MCF 10A (cell line): Measurements from ENCODE around the gene PANK1. TPM values are rescaled to one million over a fixed set of nuclear protein-coding genes. Genes with fewer than 3 reads are reported as not detected.

Experiments
- BruUV-seq: library from RNA; stranded (reverse); fragments of 400-500 nt; replicated peaks from 2 replicates; lab custom pipeline; 2021; lab: Mats Ljungman, UMichigan
- CTCF ChIA-PET: fragments of 300-600 bp; sonication (Branson Sonifier 250); formaldehyde crosslinking; extraction: SDS; loops from one replicate; lab custom pipeline; 2021; ENCODE audit warnings: antibody characterized with exemption, inconsistent platforms; lab: Yijun Ruan, JAX
- POLR2A ChIA-PET: fragments of 300-600, 350-650 bp; sonication (Branson Sonifier 250); formaldehyde crosslinking; extraction: SDS; loops from one replicate; lab custom pipeline; 2020; ENCODE audit warnings: antibody characterized with exemption, inconsistent platforms; lab: Yijun Ruan, JAX
- DNase-seq: peaks from one replicate; pipeline ENCODE4 v3.0.0-alpha.2; 2018; ENCODE audit not compliant: unreplicated experiment
- H3K27ac Mint-ChIP-seq: one replicate; pipeline ENCODE4 v1.8.0; 2022; ENCODE audit warnings: mild to moderate bottlenecking, low read depth, mixed read lengths; ENCODE audit not compliant: unreplicated experiment
- H3K27me3 Mint-ChIP-seq: one replicate; pipeline ENCODE4 v1.8.0; 2022; ENCODE audit warnings: mixed read lengths; ENCODE audit not compliant: insufficient read depth, unreplicated experiment
- H3K36me3 Mint-ChIP-seq: one replicate; pipeline ENCODE4 v1.8.0; 2022; ENCODE audit warnings: mild to moderate bottlenecking, moderate library complexity, mixed read lengths; ENCODE audit not compliant: insufficient read depth, unreplicated experiment
- H3K4me1 Mint-ChIP-seq: one replicate; pipeline ENCODE4 v1.8.0; 2022; ENCODE audit warnings: mixed read lengths; ENCODE audit not compliant: insufficient read depth, unreplicated experiment
- H3K4me3 Mint-ChIP-seq: one replicate; pipeline ENCODE4 v1.8.0; 2022; ENCODE audit warnings: mild to moderate bottlenecking, moderate library complexity, mixed read lengths; ENCODE audit not compliant: unreplicated experiment
- H3K9me3 Mint-ChIP-seq: one replicate; pipeline ENCODE4 v1.8.0; 2022; ENCODE audit warnings: mixed read lengths; ENCODE audit not compliant: unreplicated experiment
- intact Hi-C: fragments of 100-400 bp; cut with micrococcal nuclease; formaldehyde crosslinking; loops from 2 replicates; pipeline ENCODE4 v1.14.1; 2022
- total RNA-seq: library from RNA; stranded (reverse); gene quantifications from 2 replicates; pipeline ENCODE4 v1.2.3, GENCODE V29; 2022
- TF ChIP-seq, protein P1 (sequence below): fragments of 200-600 bp; IDR thresholded peaks from one replicate; pipeline ENCODE4 v1.8.0; 2022; ENCODE audit warnings: antibody characterized with exemption, mild to moderate bottlenecking; ENCODE audit not compliant: unreplicated experiment

The PANK1 gene
- total RNA-seq, 1 experiment from 2014 or later: 4.7 TPM

DNA sequence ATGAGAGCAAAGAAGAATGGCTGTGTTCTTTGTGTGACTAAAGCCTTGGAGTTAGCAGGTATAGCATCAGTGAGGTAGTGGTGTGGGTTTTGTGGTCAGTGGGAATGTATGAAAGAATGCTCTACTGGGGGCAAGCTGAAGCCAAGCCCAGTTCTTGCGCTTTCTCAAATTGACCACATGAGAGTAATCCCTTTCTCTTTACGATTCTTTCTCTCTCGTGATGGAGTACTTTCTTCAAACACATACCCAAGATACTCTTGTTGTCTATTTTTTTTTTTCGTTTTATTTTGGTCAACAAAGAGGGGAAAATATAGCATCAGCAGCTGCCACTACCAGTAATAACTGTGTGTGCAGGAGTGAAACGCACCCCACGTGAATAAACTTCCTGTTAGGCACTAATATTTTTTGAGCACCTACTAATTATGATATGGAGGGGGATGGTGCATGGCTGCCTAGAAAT, 8.4 kb upstream of the PANK1 start:
- H3K27me3 Mint-ChIP-seq: no peaks in the 10 kb centered on the region
- H3K4me3 Mint-ChIP-seq: no peak overlapping the region
- peak; percentile 24 for DNase-seq
- POLR2A ChIA-PET: interaction anchor here (0.6 to 0.9 kb wide), 2 partner anchors 9 to 1739 kb away, joined by 3 read pairs; no protein-coding TSS in a partner anchor
- no peaks in the 10 kb centered on the region for H3K9me3 Mint-ChIP-seq
- no peaks in the 10 kb centered on the region for H3K36me3 Mint-ChIP-seq
- H3K4me1 Mint-ChIP-seq: peaks cover 8% of the 10 kb centered on the region
- CTCF ChIA-PET: no interaction called here
- intact Hi-C loops: no loop called here
- no peak overlapping the region for H3K27ac Mint-ChIP-seq
- BruUV-seq: no TSS peak
- TF ChIP-seq, protein P1, sequence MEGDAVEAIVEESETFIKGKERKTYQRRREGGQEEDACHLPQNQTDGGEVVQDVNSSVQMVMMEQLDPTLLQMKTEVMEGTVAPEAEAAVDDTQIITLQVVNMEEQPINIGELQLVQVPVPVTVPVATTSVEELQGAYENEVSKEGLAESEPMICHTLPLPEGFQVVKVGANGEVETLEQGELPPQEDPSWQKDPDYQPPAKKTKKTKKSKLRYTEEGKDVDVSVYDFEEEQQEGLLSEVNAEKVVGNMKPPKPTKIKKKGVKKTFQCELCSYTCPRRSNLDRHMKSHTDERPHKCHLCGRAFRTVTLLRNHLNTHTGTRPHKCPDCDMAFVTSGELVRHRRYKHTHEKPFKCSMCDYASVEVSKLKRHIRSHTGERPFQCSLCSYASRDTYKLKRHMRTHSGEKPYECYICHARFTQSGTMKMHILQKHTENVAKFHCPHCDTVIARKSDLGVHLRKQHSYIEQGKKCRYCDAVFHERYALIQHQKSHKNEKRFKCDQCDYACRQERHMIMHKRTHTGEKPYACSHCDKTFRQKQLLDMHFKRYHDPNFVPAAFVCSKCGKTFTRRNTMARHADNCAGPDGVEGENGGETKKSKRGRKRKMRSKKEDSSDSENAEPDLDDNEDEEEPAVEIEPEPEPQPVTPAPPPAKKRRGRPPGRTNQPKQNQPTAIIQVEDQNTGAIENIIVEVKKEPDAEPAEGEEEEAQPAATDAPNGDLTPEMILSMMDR: no peak

DNA sequence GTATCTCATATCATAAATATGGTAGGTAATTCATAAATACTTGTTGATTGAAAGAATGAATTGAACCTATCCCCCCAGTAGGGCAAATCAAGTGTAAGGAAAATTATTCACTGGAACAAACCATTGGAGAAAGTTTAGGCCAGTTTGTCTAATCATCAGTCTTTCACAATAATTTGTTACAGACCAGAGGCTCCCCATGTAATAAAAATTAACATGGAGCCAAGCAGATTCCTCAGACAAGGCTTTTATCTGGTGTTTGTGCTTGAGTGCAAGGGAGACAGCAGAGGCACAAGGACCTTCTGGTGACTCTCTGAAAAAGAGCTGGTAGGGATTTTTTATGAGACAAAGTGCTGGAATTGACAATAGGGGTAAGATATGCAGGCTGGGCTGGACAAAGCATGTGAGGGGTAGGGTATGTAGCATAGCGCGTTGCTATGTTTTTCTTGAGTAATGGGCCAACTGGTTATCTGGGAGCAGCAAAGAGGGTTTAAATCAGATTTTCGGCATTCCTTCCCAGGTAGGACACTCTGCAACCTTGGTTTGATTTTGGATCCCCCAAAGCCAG, 7.8 kb upstream of the PANK1 start:
- no peaks in the 10 kb centered on the region for H3K27me3 Mint-ChIP-seq
- H3K36me3 Mint-ChIP-seq: no peaks in the 10 kb centered on the region
- H3K4me3 Mint-ChIP-seq: no peak overlapping the region
- no TSS peak for BruUV-seq
- no peak for DNase-seq
- H3K27ac Mint-ChIP-seq: no peak overlapping the region
- ChIA-PET POLR2A (interaction anchor here (0.6 to 0.9 kb wide), 2 partner anchors 10 to 1738 kb away, joined by 3 read pairs; no protein-coding TSS in a partner anchor), CTCF (no interaction called here)
- TF ChIP-seq, protein P1: no peak
- H3K9me3 Mint-ChIP-seq: no peaks in the 10 kb centered on the region
- intact Hi-C loops: no loop called here
- H3K4me1 Mint-ChIP-seq: peaks cover 8% of the 10 kb centered on the region

GRCh38 chr10:89651916-89652573, 7.0 kb upstream of the PANK1 start:
- Mint-ChIP-seq H3K4me1 (peaks cover 8% of the 10 kb centered on the region), H3K9me3 (no peaks in the 10 kb centered on the region), H3K36me3 (no peaks in the 10 kb centered on the region), H3K27ac (no peak overlapping the region), H3K27me3 (no peaks in the 10 kb centered on the region), H3K4me3 (no peak overlapping the region)
- DNase-seq: no peak
- TF ChIP-seq, protein P1: no peak
- ChIA-PET CTCF (no interaction called here), POLR2A (interaction anchor here (0.8 kb wide), 2 partner anchors 39 to 50 kb away, joined by 3 to 4 read pairs; partner anchors contain the start of gene KIF20B)
- intact Hi-C loops: no loop called here
- no TSS peak for BruUV-seq

- no TSS peak for BruUV-seq
- POLR2A ChIA-PET: interaction anchor here (0.6 to 0.8 kb wide), 4 partner anchors 17 to 658 kb away, joined by 3 to 4 read pairs (median 3); partner anchors contain the start of gene KIF20B
- DNase-seq: no peak
- H3K4me1 Mint-ChIP-seq: peaks cover 14% of the 10 kb centered on the region
- H3K27ac Mint-ChIP-seq: no peak overlapping the region
- CTCF ChIA-PET: no interaction called here
- TF ChIP-seq, protein P1: no peak
- no peaks in the 10 kb centered on the region for H3K36me3 Mint-ChIP-seq
- intact Hi-C loops: no loop called here
- H3K9me3 Mint-ChIP-seq: no peaks in the 10 kb centered on the region
- no peak overlapping the region for H3K4me3 Mint-ChIP-seq
- H3K27me3 Mint-ChIP-seq: no peaks in the 10 kb centered on the region
Measured at GRCh38 chr10:89651205-89651915, 6.3 kb upstream of the PANK1 start.
